Breast epithelium (tissue), 4 donors: Measurements from ENCODE around the gene TBX5. TPM values are rescaled to one million over a fixed set of nuclear protein-coding genes. Genes with fewer than 3 reads are reported as not detected.
A peak's percentile ranks its signal among the peaks of the same experiment; 100 is the strongest.

Experiments
- DNase-seq, 2 donors: peaks; one replicate each; pipeline ENCODE4 v3.0.0-alpha.2; 2019; ENCODE audit warnings: low spot score in 2 of 2
- H3K27ac ChIP-seq, 2 donors: fragments of 200-600 bp; sonication (generic) in 1 of 2; one replicate each; pipeline ENCODE4 v1.5.1; 2016 to 2019; ENCODE audit warnings: mild to moderate bottlenecking in 1 of 2
- H3K27me3 ChIP-seq, 2 donors: fragments of 200-600 bp; sonication (generic) in 1 of 2; one replicate each; pipeline versions ENCODE4 v1.5.1 to v1.6.0; 2017 to 2019; ENCODE audit warnings: control low read depth in 1 of 2, mild to moderate bottlenecking in 1 of 2
- H3K36me3 ChIP-seq: fragments of 200-600 bp; one replicate; pipeline ENCODE4 v1.5.1; 2019
- H3K4me1 ChIP-seq, 2 donors: fragments of 200-600 bp; sonication (generic); one replicate each; pipeline ENCODE4 v1.5.1; 2016 to 2019; ENCODE audit warnings: control low read depth in 1 of 2
- H3K4me3 ChIP-seq, 3 donors: fragments of 200-600 bp; sonication (generic); 1 replicate in 2 of 3; 2 replicates in 1 of 3; pipeline ENCODE4 v1.5.1; 2016 to 2019; ENCODE audit warnings: mild to moderate bottlenecking in 3 of 3, moderate library complexity in 2 of 3
- H3K9me3 ChIP-seq, 2 donors: fragments of 200-600 bp; sonication (generic) in 1 of 2; one replicate each; pipeline ENCODE4 v1.5.1; 2016 to 2019; ENCODE audit warnings: control low read depth in 1 of 2
- POLR2A ChIP-seq: fragments of 450-650 bp; IDR thresholded peaks from one replicate; pipeline ENCODE4 v1.6.1; 2016; ENCODE audit warnings: antibody characterized with exemption, mild to moderate bottlenecking, moderate library complexity
- POLR2AphosphoS5 ChIP-seq, 3 donors: sonication (generic); formaldehyde crosslinking; IDR thresholded peaks; one replicate each; pipeline ENCODE4 v1.6.1; 2017; ENCODE audit warnings: antibody characterized with exemption in 3 of 3
- intact Hi-C: fragments of 100-400 bp; cut with DNase I; formaldehyde crosslinking; loops from one replicate; pipeline ENCODE4 v1.15.1; 2023; ENCODE audit warnings: low total_unique reads
- total RNA-seq, 3 donors: library from RNA; depleted of rRNA; stranded (reverse); fragments of >200 nt; gene quantifications; one replicate each; pipeline ENCODE4 v1.1.0, GENCODE V29; 2016
- TF ChIP-seq, protein P1 (sequence below), 3 donors: fragments of 450-650 bp; IDR thresholded peaks; one replicate each; pipeline ENCODE4 v1.5.1; 2016 to 2017; ENCODE audit warnings: antibody characterized with exemption in 3 of 3, mild to moderate bottlenecking in 3 of 3, moderate library complexity in 3 of 3

Gene TBX5
- total RNA-seq, 3 donors from 2014 or later, result 2.2 to 10.2 (median 6.2) TPM

GRCh38 chr12:114439817-114440216 is 33.9 kb upstream of the TBX5 start:
- no peaks in the 10 kb centered on the region for H3K4me1 ChIP-seq
- intact Hi-C loops, result no loop called here
- H3K27ac ChIP-seq, result no peak overlapping the region
- H3K9me3 ChIP-seq, result peaks cover 0 to 10% of the 10 kb centered on the region in 2 donors
- DNase-seq, result no peak
- H3K27me3 ChIP-seq, result peaks cover 0 to 78% of the 10 kb centered on the region in 2 donors
- no peaks in the 10 kb centered on the region for H3K36me3 ChIP-seq
- TF ChIP-seq, protein P1, sequence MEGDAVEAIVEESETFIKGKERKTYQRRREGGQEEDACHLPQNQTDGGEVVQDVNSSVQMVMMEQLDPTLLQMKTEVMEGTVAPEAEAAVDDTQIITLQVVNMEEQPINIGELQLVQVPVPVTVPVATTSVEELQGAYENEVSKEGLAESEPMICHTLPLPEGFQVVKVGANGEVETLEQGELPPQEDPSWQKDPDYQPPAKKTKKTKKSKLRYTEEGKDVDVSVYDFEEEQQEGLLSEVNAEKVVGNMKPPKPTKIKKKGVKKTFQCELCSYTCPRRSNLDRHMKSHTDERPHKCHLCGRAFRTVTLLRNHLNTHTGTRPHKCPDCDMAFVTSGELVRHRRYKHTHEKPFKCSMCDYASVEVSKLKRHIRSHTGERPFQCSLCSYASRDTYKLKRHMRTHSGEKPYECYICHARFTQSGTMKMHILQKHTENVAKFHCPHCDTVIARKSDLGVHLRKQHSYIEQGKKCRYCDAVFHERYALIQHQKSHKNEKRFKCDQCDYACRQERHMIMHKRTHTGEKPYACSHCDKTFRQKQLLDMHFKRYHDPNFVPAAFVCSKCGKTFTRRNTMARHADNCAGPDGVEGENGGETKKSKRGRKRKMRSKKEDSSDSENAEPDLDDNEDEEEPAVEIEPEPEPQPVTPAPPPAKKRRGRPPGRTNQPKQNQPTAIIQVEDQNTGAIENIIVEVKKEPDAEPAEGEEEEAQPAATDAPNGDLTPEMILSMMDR (IDR thresholded peaks at IDR 0.05), result no peak
- TF ChIP-seq POLR2AphosphoS5 (IDR thresholded peaks at IDR 0.05) (no peak), POLR2A (no peak)
- H3K4me3 ChIP-seq, result no peak overlapping the region

DNA sequence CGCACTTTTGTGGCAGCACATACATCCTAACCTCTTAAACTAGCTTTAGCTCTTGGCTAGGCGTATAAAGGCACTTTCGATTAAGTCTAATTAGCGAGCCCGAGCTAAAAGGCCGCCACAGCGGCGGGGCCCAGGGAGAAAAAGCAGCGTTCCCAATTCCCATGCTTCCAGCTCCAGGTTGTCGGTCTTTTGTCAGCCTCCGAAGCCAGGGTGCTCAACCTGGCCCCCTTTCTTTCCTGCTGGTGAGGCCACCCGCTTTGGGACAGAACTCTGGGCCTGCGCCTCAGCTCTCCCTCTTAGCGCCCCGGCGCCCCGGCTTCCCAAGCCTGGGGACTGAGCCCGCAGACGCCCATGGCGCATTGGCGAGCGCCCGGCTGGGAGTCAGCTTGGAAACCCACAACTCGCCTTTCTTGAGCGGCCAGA is 33.3 kb upstream of the TBX5 start:
- Histone ChIP-seq H3K9me3 (peaks cover 0 to 10% of the 10 kb centered on the region in 2 donors), H3K27ac (no peak overlapping the region), H3K4me1 (no peaks in the 10 kb centered on the region), H3K36me3 (no peaks in the 10 kb centered on the region), H3K4me3 (no peak overlapping the region), H3K27me3 (peaks cover 0 to 72% of the 10 kb centered on the region in 2 donors)
- DNase-seq, result no peak
- intact Hi-C loops, result no loop called here
- TF ChIP-seq POLR2A (no peak), POLR2AphosphoS5 (IDR thresholded peaks at IDR 0.05) (no peak)
- TF ChIP-seq, protein P1 (IDR thresholded peaks at IDR 0.05), result no peak

- TF ChIP-seq, protein P1 (IDR thresholded peaks at IDR 0.05), result no peak
- TF ChIP-seq POLR2A (no peak), POLR2AphosphoS5 (IDR thresholded peaks at IDR 0.05) (no peak)
Observed at GRCh38 chr12:114438635-114439256, 32.8 kb upstream of the TBX5 start.

DNA sequence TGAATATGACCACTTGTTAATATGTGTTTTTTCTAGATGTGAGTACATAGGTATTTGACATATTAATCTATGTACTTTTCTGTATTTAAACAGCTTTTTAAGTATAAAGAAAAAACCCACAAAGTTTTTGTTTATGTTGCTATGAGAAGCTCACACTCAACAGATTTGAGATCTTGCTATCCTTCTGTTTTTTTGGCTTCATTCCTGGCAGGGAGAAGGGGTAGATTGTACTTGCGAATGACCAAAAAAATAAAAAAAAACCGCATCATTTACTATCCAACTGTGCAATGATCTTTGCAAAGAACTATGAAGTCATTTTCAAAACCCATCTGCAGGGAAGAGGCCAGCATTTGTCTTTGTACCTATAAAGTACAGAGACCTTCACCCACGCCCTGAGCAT is 28.4 kb upstream of the TBX5 start:
- H3K9me3 ChIP-seq, result peaks cover 0 to 10% of the 10 kb centered on the region in 2 donors
- intact Hi-C loops, result no loop called here
- H3K27ac ChIP-seq, result no peak overlapping the region
- no peaks in the 10 kb centered on the region for H3K4me1 ChIP-seq
- TF ChIP-seq POLR2A (no peak), POLR2AphosphoS5 (IDR thresholded peaks at IDR 0.05) (no peak)
- TF ChIP-seq, protein P1 (IDR thresholded peaks at IDR 0.05), result no peak
- DNase-seq, result no peak
- no peaks in the 10 kb centered on the region for H3K36me3 ChIP-seq
- H3K4me3 ChIP-seq, result no peak overlapping the region
- H3K27me3 ChIP-seq, result peaks cover 0 to 24% of the 10 kb centered on the region in 2 donors

More at GRCh38 chr12:114438635-114439256, 32.8 kb upstream of the TBX5 start:
- Histone ChIP-seq H3K9me3 (peaks cover 0 to 10% of the 10 kb centered on the region in 2 donors), H3K36me3 (no peaks in the 10 kb centered on the region), H3K4me3 (no peak overlapping the region), H3K27ac (peak overlapping the region in 1 of 2 donors; percentile 17), H3K27me3 (peaks cover 0 to 67% of the 10 kb centered on the region in 2 donors), H3K4me1 (no peaks in the 10 kb centered on the region)
- intact Hi-C loops, result no loop called here
- no peak for DNase-seq

DNA sequence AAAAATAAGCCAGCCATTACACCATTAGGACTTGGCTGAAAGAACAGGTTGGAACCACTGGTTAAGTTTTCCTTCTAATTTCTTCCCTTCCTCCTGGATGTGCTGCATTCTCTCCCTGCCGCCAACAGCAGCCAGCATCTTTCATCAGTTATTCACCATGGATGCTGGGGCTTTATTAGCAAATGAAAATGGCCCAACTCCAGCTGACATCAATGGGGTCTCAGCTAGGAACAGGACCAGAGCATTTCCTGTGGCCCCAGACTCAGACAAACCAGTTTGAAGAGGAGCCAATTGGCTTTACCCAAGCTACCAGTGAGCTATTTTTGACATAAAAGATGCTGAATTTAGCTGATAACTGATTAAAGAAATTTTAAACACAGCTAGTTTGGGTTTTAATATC is 26.0 kb upstream of the TBX5 start:
- TF ChIP-seq POLR2AphosphoS5 (IDR thresholded peaks at IDR 0.05) (no peak), POLR2A (no peak)
- TF ChIP-seq, protein P1 (IDR thresholded peaks at IDR 0.05), result no peak
- H3K27ac ChIP-seq, result no peak overlapping the region

More for the DNA sequence above, 26.0 kb upstream of the TBX5 start:
- intact Hi-C loops, result no loop called here
- H3K4me3 ChIP-seq, result no peak overlapping the region
- peaks cover 0 to 9% of the 10 kb centered on the region in 2 donors for H3K9me3 ChIP-seq
- no peak for DNase-seq
- H3K4me1 ChIP-seq, result no peaks in the 10 kb centered on the region
- H3K36me3 ChIP-seq, result no peaks in the 10 kb centered on the region
- peaks cover 0 to 3% of the 10 kb centered on the region in 2 donors for H3K27me3 ChIP-seq
